IPS-11a (cell line): ENCODE measurements around the gene MIA3.
A peak's percentile ranks its signal among the peaks of the same experiment; 100 is the strongest.
"Not testable (repeated sequence)": the region's sequence is repeated elsewhere in the genome, so short reads cannot be mapped to it uniquely, and the experiment has no call there.

Experiments used
- H3K4me3 ChIP-seq: one replicate; pipeline ENCODE4 v1.5.1; 2013; ENCODE audit warnings: low read depth, low read length, control low read depth

Gene MIA3, protein sequence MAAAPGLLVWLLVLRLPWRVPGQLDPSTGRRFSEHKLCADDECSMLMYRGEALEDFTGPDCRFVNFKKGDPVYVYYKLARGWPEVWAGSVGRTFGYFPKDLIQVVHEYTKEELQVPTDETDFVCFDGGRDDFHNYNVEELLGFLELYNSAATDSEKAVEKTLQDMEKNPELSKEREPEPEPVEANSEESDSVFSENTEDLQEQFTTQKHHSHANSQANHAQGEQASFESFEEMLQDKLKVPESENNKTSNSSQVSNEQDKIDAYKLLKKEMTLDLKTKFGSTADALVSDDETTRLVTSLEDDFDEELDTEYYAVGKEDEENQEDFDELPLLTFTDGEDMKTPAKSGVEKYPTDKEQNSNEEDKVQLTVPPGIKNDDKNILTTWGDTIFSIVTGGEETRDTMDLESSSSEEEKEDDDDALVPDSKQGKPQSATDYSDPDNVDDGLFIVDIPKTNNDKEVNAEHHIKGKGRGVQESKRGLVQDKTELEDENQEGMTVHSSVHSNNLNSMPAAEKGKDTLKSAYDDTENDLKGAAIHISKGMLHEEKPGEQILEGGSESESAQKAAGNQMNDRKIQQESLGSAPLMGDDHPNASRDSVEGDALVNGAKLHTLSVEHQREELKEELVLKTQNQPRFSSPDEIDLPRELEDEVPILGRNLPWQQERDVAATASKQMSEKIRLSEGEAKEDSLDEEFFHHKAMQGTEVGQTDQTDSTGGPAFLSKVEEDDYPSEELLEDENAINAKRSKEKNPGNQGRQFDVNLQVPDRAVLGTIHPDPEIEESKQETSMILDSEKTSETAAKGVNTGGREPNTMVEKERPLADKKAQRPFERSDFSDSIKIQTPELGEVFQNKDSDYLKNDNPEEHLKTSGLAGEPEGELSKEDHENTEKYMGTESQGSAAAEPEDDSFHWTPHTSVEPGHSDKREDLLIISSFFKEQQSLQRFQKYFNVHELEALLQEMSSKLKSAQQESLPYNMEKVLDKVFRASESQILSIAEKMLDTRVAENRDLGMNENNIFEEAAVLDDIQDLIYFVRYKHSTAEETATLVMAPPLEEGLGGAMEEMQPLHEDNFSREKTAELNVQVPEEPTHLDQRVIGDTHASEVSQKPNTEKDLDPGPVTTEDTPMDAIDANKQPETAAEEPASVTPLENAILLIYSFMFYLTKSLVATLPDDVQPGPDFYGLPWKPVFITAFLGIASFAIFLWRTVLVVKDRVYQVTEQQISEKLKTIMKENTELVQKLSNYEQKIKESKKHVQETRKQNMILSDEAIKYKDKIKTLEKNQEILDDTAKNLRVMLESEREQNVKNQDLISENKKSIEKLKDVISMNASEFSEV (N-terminal part only)

GRCh38 chr1:222618001-222618879 is at the start of gene MIA3:
Gene MIA3, plus strand, starts transcription at chr1:222618097. Its CDS starts 14 bp downstream, at chr1:222618111.
- H3K4me3 ChIP-seq, result peak within 1 kb of the TSS; percentile 69

DNA sequence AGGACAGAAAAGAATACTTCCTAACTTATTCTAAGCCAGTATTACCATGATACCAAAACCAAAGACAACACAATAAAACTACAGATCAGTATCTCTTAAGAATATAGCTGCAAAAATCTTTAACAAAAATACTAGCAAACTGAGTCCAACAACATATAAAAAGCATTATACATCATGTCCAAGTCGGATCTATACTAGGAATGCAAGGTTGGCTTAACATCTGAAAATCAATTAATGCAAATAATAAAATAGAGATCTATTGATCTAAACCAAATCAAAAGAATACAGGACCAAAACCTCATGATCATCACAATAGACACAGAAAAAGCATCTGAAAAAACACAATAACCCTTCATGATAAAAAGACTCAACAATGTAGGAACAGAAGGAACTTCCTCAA is 47.1 kb upstream of the MIA3 start:
- H3K4me3 ChIP-seq, result no peak overlapping the region

DNA sequence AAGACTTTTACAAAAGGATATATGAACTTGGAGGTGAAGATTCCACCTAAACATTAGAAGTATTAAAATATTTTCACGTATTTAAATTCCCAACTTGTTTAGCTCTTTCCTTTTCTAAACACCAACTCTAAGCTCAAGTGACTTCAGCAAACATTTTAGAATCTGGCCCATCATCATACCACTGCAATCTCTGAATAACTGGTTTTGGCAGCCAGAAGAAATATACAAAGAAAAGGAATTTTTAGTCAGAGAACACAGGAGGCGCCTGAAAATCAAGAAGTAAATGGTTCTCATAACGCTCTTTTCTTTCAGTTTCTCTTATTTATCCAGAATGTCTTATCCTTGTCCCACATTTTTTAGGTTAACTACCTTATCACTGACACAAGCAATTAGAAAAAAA is 38.6 kb upstream of the MIA3 start:
- no peak overlapping the region for H3K4me3 ChIP-seq

DNA sequence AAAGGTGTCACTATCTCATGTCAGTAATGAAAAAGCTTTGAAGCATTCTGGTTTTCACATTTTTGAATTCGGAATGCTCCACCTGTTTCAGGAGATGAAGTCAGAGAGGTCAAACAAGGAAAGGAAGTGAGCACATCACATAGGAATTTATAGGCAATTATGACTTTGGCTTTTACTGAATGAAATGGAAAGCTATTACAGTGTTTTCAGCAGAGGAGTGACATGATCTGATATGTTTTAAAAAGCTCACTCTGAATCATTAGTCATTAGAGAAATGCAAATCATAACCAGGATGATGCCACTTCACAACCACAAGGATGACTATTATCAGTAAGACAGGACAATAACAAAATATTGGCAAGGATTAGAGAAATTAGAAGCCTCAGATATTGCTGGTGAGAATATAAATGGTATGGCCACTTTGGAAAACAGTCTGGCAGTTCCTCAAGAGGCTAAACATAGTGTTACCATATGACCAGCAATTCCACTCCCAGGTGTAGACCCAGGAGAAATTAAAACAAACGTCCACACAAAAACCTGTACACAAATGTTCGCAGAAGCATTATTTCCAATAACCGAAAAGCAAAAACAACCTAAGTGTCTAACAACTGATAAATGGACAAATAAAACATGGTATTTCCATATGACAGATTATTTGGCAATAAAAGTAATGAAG is 35.7 kb upstream of the MIA3 start:
- H3K4me3 ChIP-seq, result no peak overlapping the region

DNA sequence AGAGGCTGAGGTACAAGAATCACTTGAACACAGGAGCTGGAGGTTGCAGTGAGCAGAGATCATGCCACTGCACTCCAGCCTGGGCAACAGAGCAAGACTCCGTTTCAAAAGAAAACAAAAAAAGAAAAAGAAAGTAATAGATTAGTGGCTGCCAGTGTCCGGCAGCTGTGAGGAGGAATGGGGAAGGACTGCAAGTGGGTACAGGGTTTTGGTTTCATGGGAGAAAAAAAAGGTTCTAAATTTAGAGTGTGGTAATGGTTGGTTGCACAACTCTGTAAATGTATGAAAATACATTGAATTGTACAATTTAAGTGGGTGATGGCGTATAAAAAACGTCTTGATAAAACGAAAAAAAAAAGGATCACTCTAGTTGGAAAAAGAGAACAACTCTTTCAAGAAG is 34.8 kb upstream of the MIA3 start:
- H3K4me3 ChIP-seq, result no peak overlapping the region

GRCh38 chr1:222586842-222587241 is 31.1 kb upstream of the MIA3 start:
- H3K4me3 ChIP-seq, result no peak overlapping the region

- H3K4me3 ChIP-seq, result no peak overlapping the region
Measured at GRCh38 chr1:222588135-222588534, 29.8 kb upstream of the MIA3 start.

DNA sequence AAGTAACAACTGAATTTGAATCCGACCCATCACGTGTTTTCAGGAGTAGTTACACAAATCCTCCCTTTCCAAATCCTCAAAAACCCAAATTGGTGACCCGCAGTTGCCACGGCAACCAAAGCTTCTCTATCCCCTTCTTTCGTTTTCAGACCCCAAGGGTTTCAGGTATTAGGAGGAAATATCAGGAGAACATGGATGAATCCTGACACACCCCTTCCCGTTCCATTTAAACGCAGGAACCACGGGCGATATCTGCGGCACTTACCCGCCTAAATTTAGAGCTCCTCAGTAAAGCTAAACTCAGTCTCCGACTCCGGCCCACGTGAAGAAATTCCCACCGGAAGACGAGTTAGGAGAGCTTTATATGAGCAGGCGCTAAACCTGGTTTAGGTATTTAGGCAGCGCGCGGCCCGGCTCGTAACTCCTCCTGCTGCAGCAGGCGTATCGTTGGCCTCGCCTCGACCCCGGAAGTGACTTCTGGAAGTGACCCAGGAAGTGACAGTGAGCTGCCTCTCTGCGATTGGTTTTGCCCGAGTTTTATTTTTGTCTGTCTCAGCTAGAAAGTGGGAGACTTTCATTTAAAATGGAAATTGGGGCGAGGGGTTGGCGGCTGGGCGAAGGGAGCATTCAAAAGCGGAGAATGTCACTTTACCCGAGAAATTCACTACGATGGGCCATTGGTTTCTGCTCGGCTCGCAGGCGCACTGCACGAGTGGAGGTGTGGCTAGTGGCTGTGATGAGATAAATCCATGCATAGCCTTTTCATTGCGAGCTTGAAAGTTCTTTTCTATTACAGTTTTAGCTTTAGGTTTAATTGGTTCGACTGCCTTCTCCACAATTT is 28.2 kb upstream of the MIA3 start, which contains the start of gene TAF1A:
Gene TAF1A (minus strand): TSS at position 472 of the 841 bp plus-strand sequence.
- H3K4me3 ChIP-seq, result peak within 1 kb of the TSS; percentile 84

DNA sequence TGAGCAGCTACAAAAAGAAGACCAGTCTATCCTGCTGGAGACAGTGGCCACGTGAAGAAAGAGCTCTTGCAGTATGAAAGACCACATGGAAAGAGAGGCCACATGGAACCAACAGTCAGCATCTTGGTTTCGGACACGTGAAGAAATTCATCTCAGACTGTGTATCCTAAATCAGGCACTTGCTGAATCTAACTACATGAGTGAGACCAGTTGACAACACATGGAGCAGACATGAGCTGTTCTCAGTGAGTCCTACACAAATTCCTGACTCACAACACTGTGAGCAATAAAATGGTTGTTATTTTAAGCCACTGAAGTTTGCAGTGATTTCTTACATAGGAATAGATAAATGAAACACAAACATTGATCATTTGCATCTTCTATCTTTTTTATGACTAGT is 25.7 kb upstream of the MIA3 start:
- no peak overlapping the region for H3K4me3 ChIP-seq

GRCh38 chr1:222594789-222595188 is 23.1 kb upstream of the MIA3 start:
- H3K4me3 ChIP-seq, result no peak overlapping the region

DNA sequence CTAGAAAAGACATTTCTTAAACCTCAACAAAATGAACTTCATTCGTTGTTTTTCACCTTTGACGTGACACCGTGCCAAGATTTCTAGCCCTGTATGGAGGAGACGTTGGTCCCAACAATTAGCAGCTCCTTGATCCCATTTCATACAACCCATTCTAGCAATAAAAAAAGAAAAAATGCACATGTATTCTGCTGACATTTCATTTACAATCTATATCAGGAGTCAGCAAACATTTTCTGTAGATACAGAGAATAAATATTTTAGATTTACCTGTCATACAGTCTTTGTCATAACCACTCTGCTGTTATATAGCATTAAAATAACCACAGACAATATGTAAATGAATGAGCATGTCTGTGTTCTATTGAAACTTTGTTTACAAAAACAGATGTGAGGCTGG is 21.2 kb upstream of the MIA3 start:
- no peak overlapping the region for H3K4me3 ChIP-seq

DNA sequence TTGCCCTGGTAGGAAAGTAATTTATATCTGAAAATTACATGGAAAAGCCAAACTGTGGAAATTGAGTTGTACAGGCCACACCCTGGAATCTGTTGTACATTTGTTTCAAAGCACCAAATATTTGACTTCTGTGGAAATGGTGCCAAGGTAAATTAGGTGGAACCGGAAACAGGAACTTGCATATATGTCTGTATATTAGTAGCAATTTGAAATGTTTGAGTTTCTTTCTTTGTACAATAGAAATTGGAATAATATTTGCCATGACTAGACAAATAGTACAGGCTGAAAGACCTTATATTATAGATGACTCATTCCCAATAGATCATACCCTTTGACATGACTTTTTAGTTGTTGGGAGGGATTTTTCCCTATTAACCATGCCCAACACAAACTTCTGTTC is 17.6 kb upstream of the MIA3 start:
- H3K4me3 ChIP-seq, result no peak overlapping the region

GRCh38 chr1:222601257-222601656 is 16.6 kb upstream of the MIA3 start:
- no peak overlapping the region for H3K4me3 ChIP-seq

DNA sequence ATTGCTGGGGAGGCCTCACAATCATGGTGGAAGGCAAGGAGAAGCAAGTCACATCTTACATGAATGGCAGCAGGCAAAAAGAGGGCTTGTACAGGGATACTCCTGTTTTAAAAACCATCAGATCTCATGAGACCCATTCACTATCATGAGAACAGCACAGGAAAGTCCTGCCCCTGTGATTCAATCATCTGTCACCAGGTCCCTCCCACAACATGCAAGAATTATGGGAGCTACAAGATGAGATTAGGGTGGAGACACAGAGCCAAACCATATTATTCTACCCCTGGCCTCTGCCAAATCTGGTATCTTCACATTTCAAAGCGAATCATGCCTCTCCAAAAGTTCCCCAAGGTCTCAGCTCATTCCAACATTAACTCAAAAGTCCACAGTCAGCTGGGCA is 11.1 kb upstream of the MIA3 start:
- no peak overlapping the region for H3K4me3 ChIP-seq

- not testable (repeated sequence) for H3K4me3 ChIP-seq
Measured at GRCh38 chr1:222609111-222609510, 8.8 kb upstream of the MIA3 start.

GRCh38 chr1:222610728-222611127 is 7.2 kb upstream of the MIA3 start:
- H3K4me3 ChIP-seq, result no peak overlapping the region

- H3K4me3 ChIP-seq, result no peak overlapping the region
Measured at GRCh38 chr1:222613627-222614026, 4.3 kb upstream of the MIA3 start.

GRCh38 chr1:222616525-222616924 is 1.4 kb upstream of the MIA3 start:
- no peak overlapping the region for H3K4me3 ChIP-seq
